OCI-LY1 (cell line): ENCODE results near the gene TGFBR3L.

Source experiments
- H2AFZ ChIP-seq: fragments of 200-600 bp; sonication (generic), shearing (Covaris generic); 2 replicates; pipeline ENCODE4 v1.6.0; 2014; ENCODE audit warnings: antibody characterized with exemption, mild to moderate bottlenecking, low read length
- H3F3A ChIP-seq: fragments of 200-600 bp; sonication (generic), shearing (Covaris generic); 2 replicates; pipeline ENCODE4 v1.6.0; 2014; ENCODE audit warnings: mild to moderate bottlenecking, antibody characterized with exemption, low read length, moderate library complexity; ENCODE audit not compliant: insufficient read depth
- H3K27ac ChIP-seq: fragments of 200-600 bp; sonication (generic); 2 replicates; pipeline ENCODE4 v1.5.1; 2014; ENCODE audit warnings: low read length, mixed run types, mild to moderate bottlenecking, low read depth; ENCODE audit not compliant: poor library complexity, severe bottlenecking
- H3K27me3 ChIP-seq: fragments of 200-600 bp; sonication (generic); 2 replicates; pipeline ENCODE4 v1.6.0; 2014; ENCODE audit warnings: antibody characterized with exemption, mild to moderate bottlenecking, low read length, moderate library complexity; ENCODE audit not compliant: insufficient read depth
- H3K36me3 ChIP-seq: fragments of 200-600 bp; sonication (generic); 2 replicates; pipeline ENCODE4 v1.6.1; 2014; ENCODE audit warnings: mild to moderate bottlenecking, antibody characterized with exemption, low read length, moderate library complexity, mixed read lengths; ENCODE audit not compliant: insufficient read depth
- H3K4me1 ChIP-seq: fragments of 200-600 bp; sonication (generic); 2 replicates; pipeline ENCODE4 v1.5.1; 2014; ENCODE audit warnings: mild to moderate bottlenecking, low read length, moderate library complexity; ENCODE audit not compliant: insufficient read depth, severe bottlenecking
- H3K4me2 ChIP-seq: fragments of 200-600 bp; sonication (generic), shearing (Covaris generic); 2 replicates; pipeline ENCODE4 v1.6.1; 2014; ENCODE audit warnings: low read length
- H3K4me3 ChIP-seq: fragments of 200-600 bp; sonication (generic); 2 replicates; pipeline ENCODE4 v1.5.1; 2014; ENCODE audit warnings: low read length, low read depth, mild to moderate bottlenecking, mixed read lengths; ENCODE audit not compliant: poor library complexity, severe bottlenecking
- H3K79me2 ChIP-seq: fragments of 200-600 bp; shearing (Covaris generic); 2 replicates; pipeline ENCODE4 v1.6.1; 2016; ENCODE audit warnings: mixed run types, low read length, mixed read lengths; ENCODE audit not compliant: insufficient read depth
- H3K9ac ChIP-seq: fragments of 200-600 bp; sonication (generic), shearing (Covaris generic); 2 replicates; pipeline ENCODE4 v1.6.1; 2014; ENCODE audit warnings: mild to moderate bottlenecking, low read length, mixed read lengths
- H3K9me2 ChIP-seq: fragments of 200-600 bp; sonication (generic), shearing (Covaris generic); 2 replicates; pipeline ENCODE4 v1.6.1; 2014; ENCODE audit warnings: low read depth, mild to moderate bottlenecking, low read length, mixed read lengths
- H3K9me3 ChIP-seq: fragments of 200-600 bp; shearing (Covaris generic); 2 replicates; pipeline ENCODE4 v1.6.1; 2014; ENCODE audit warnings: low read length, mixed read lengths
- H4K20me1 ChIP-seq: fragments of 200-600 bp; sonication (generic), shearing (Covaris generic); 2 replicates; pipeline ENCODE4 v1.6.0; 2016; ENCODE audit warnings: mild to moderate bottlenecking, low read length; ENCODE audit not compliant: insufficient read depth
- CTCF ChIP-seq: fragments of 200-600 bp; sonication (generic), shearing (Covaris generic); IDR thresholded peaks from 2 replicates; pipeline ENCODE4 v1.5.1; 2017; ENCODE audit warnings: mild to moderate bottlenecking, antibody characterized with exemption, low read length, moderate library complexity, mixed read lengths
- EZH2 ChIP-seq: fragments of 200-600 bp; sonication (generic), shearing (Covaris generic); IDR thresholded peaks from 2 replicates; pipeline ENCODE4 v1.8.0; 2017; ENCODE audit warnings: borderline replicate concordance, mixed run types, mild to moderate bottlenecking, antibody characterized with exemption, low read length, moderate library complexity, mixed read lengths

The TGFBR3L gene

GRCh38 chr19:7908078-7908699, 6.4 kb upstream of the TGFBR3L start:
- Histone ChIP-seq H3K79me2 (peaks cover 9% of the 10 kb centered on the region), H2AFZ (no peak overlapping the region), H3K4me3 (no peak overlapping the region), H3K4me1 (peaks cover 14% of the 10 kb centered on the region), H3K9me2 (no peaks in the 10 kb centered on the region), H3F3A (no peaks in the 10 kb centered on the region), H3K36me3 (peaks cover 39% of the 10 kb centered on the region), H3K4me2 (no peak overlapping the region), H3K27me3 (no peaks in the 10 kb centered on the region), H4K20me1 (no peaks in the 10 kb centered on the region), H3K27ac (no peak overlapping the region), H3K9me3 (no peaks in the 10 kb centered on the region), H3K9ac (no peak overlapping the region)
- no peak for TF ChIP-seq EZH2
- no peak for TF ChIP-seq CTCF

GRCh38 chr19:7908742-7909461, 5.7 kb upstream of the TGFBR3L start:
- no peaks in the 10 kb centered on the region for H3K9me3 ChIP-seq
- H3K36me3 ChIP-seq = peaks cover 44% of the 10 kb centered on the region
- H3K4me1 ChIP-seq = peaks cover 14% of the 10 kb centered on the region
- no peak overlapping the region for H3K27ac ChIP-seq
- no peak overlapping the region for H3K4me2 ChIP-seq
- peaks cover 9% of the 10 kb centered on the region for H3K79me2 ChIP-seq
- no peak overlapping the region for H2AFZ ChIP-seq
- H3F3A ChIP-seq = no peaks in the 10 kb centered on the region
- no peaks in the 10 kb centered on the region for H3K9me2 ChIP-seq
- no peaks in the 10 kb centered on the region for H3K27me3 ChIP-seq
- no peak overlapping the region for H3K9ac ChIP-seq
- H3K4me3 ChIP-seq = no peak overlapping the region
- TF ChIP-seq EZH2 = no peak
- no peak for TF ChIP-seq CTCF
- H4K20me1 ChIP-seq = no peaks in the 10 kb centered on the region

- TF ChIP-seq CTCF (no peak), EZH2 (no peak)
Observed at GRCh38 chr19:7909471-7910067, 5.1 kb upstream of the TGFBR3L start.

More at GRCh38 chr19:7909471-7910067, 5.1 kb upstream of the TGFBR3L start:
- H3F3A ChIP-seq = no peaks in the 10 kb centered on the region
- no peaks in the 10 kb centered on the region for H4K20me1 ChIP-seq
- H2AFZ ChIP-seq = no peak overlapping the region
- peaks cover 4% of the 10 kb centered on the region for H3K79me2 ChIP-seq
- H3K9ac ChIP-seq = no peak overlapping the region
- peaks cover 11% of the 10 kb centered on the region for H3K4me1 ChIP-seq
- H3K4me2 ChIP-seq = no peak overlapping the region
- H3K27ac ChIP-seq = no peak overlapping the region
- no peaks in the 10 kb centered on the region for H3K9me3 ChIP-seq
- H3K27me3 ChIP-seq = no peaks in the 10 kb centered on the region; the same call in 1 of the 2 replicates
- H3K9me2 ChIP-seq = no peaks in the 10 kb centered on the region
- H3K4me3 ChIP-seq = no peak overlapping the region
- peaks cover 44% of the 10 kb centered on the region for H3K36me3 ChIP-seq
